Mesendoderm (in vitro differentiated cells): ENCODE data around the gene BHLHA15.

Experiments
- DNase-seq: peaks from one replicate; pipeline ENCODE4 v3.0.0; 2013
- H2AK5ac ChIP-seq: 2 replicates; pipeline ENCODE4 v1.6.1; 2013; ENCODE audit warnings: low read length, inconsistent platforms
- H2BK120ac ChIP-seq: 2 replicates; pipeline ENCODE4 v1.6.1; 2013; ENCODE audit warnings: low read depth, mild to moderate bottlenecking, low read length, moderate library complexity, mixed read lengths
- H2BK15ac ChIP-seq: replicated peaks from 2 replicates; pipeline ENCODE4 v1.6.1; 2013; ENCODE audit warnings: low read depth, mild to moderate bottlenecking, moderate library complexity
- H2BK5ac ChIP-seq: 2 replicates; pipeline ENCODE4 v1.6.1; 2013; ENCODE audit warnings: low read length, inconsistent platforms
- H3K18ac ChIP-seq: 2 replicates; pipeline ENCODE4 v1.6.1; 2013; ENCODE audit warnings: mild to moderate bottlenecking, low read length, mixed read lengths
- H3K23ac ChIP-seq: one replicate; pipeline ENCODE4 v1.6.1; 2013; ENCODE audit warnings: low read length
- H3K27ac ChIP-seq: 2 replicates; pipeline ENCODE4 v1.5.1; 2013; ENCODE audit warnings: low read depth, mild to moderate bottlenecking, inconsistent platforms, low read length, moderate library complexity
- H3K27me3 ChIP-seq: 2 replicates; pipeline ENCODE4 v1.6.1; 2013; ENCODE audit warnings: low read length, control low read depth, mild to moderate bottlenecking, inconsistent platforms; ENCODE audit not compliant: insufficient read depth, poor library complexity
- H3K36me3 ChIP-seq: 2 replicates; pipeline ENCODE4 v1.6.1; 2013; ENCODE audit warnings: low read length, inconsistent platforms; ENCODE audit not compliant: control insufficient read depth, insufficient read depth
- H3K4ac ChIP-seq: one replicate; pipeline ENCODE4 v1.6.1; 2013; ENCODE audit warnings: low read depth, mild to moderate bottlenecking, low read length, moderate library complexity
- H3K4me1 ChIP-seq: 2 replicates; pipeline ENCODE4 v1.6.1; 2013; ENCODE audit warnings: low read depth, low read length, inconsistent platforms; ENCODE audit not compliant: control insufficient read depth
- H3K4me2 ChIP-seq: 2 replicates; pipeline ENCODE4 v1.6.1; 2013; ENCODE audit warnings: low read length
- H3K4me3 ChIP-seq: 2 replicates; pipeline ENCODE4 v1.5.1; 2013; ENCODE audit warnings: mild to moderate bottlenecking, low read length
- H3K56ac ChIP-seq: one replicate; pipeline ENCODE4 v1.6.1; 2013; ENCODE audit warnings: low read length
- H3K79me1 ChIP-seq: 2 replicates; pipeline ENCODE4 v1.6.1; 2013; ENCODE audit warnings: low read length, inconsistent platforms
- H3K79me2 ChIP-seq: 2 replicates; pipeline ENCODE4 v1.6.1; 2013; ENCODE audit warnings: mild to moderate bottlenecking, low read length; ENCODE audit not compliant: control insufficient read depth, insufficient read depth
- H3K9ac ChIP-seq: 2 replicates; pipeline ENCODE4 v1.6.1; 2013; ENCODE audit warnings: low read length, inconsistent platforms
- H4K5ac ChIP-seq: one replicate; pipeline ENCODE4 v1.6.1; 2013; ENCODE audit warnings: low read length
- H4K8ac ChIP-seq: one replicate; pipeline ENCODE4 v1.6.1; 2013; ENCODE audit warnings: low read depth, mild to moderate bottlenecking, control low read depth, low read length, moderate library complexity
- WGBS: extraction: QIAGEN DNeasy Blood & Tissue Kit; methylation state at CpG from one replicate; pipeline ENCODE4 v1.1.7; 2013; ENCODE audit warnings: low lambda C conversion rate, missing lambda C conversion rate; ENCODE audit not compliant: insufficient coverage; ENCODE audit errors: extremely low coverage; 5-methylcytosine and 5-hydroxymethylcytosine counted together

Gene BHLHA15

DNA sequence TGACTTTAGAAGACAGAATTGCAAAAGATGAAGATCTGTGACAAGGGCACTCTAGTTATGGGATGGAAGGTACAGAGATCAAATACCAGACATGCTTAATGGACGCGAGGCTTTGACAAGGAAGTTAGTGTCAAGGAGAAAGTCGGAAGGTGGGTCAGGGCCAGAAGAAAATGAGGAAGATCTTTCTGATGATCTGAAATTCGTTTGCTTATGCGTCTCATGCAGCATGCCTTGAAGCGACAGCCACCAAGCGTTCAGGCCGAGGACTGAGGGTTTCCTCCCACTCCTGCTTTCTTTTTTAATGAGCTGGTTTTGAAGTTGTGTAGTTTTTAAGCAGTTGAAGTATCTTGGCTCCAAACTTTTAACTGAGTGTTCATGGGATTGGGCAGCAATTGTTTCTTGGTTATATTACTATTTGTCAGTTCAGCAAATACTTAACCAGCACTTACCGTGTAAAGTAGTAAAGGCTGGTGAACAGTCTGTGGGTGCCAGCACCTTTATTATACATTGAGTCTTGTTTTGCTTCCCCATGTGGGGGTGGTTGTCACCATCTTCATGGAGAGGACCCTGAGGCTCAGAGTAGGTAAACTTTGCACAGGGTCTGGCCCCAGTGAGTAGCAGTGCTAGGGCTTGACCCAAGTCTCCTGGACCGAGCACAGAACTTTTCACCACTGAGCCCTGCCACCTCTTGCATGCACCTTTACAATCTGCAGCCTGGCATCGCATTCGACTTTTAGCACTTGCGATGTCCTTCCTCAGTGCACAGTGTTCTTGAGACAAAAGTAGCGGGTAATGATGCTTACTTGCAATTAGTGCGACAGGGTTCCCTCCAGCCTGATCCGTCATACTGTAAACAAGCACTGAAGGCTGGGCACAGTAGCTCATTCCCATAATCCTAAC lies 14.3 kb upstream of the BHLHA15 start:
- Histone ChIP-seq H2BK15ac (no peak overlapping the region), H3K4me3 (no peak overlapping the region)
- WGBS: no CpG with 5 or more reads among the region's 16 CpGs

GRCh38 chr7:98199131-98199530 lies 12.1 kb upstream of the BHLHA15 start:
- no peak overlapping the region for H3K56ac ChIP-seq
- H2BK15ac ChIP-seq: no peak overlapping the region
- H2BK120ac ChIP-seq: no peak overlapping the region
- no peaks in the 10 kb centered on the region for H3K79me2 ChIP-seq
- WGBS: no CpG with 5 or more reads among the region's 5 CpGs
- no peak overlapping the region for H3K4me3 ChIP-seq
- H3K4ac ChIP-seq: no peak overlapping the region
- no peaks in the 10 kb centered on the region for H3K27me3 ChIP-seq
- no peak for DNase-seq
- H3K4me1 ChIP-seq: no peaks in the 10 kb centered on the region
- H2AK5ac ChIP-seq: no peak overlapping the region
- no peak overlapping the region for H4K5ac ChIP-seq
- H2BK5ac ChIP-seq: no peak overlapping the region
- no peak overlapping the region for H3K9ac ChIP-seq
- H3K4me2 ChIP-seq: no peak overlapping the region
- no peak overlapping the region for H3K23ac ChIP-seq
- H3K36me3 ChIP-seq: no peaks in the 10 kb centered on the region
- no peak overlapping the region for H3K27ac ChIP-seq
- H3K18ac ChIP-seq: no peak overlapping the region
- no peak overlapping the region for H4K8ac ChIP-seq
- H3K79me1 ChIP-seq: peaks cover 8% of the 10 kb centered on the region

More for the DNA sequence above, 14.3 kb upstream of the BHLHA15 start:
- no peak for DNase-seq
- no peaks in the 10 kb centered on the region for H3K79me2 ChIP-seq
- H4K5ac ChIP-seq: no peak overlapping the region
- H3K27ac ChIP-seq: no peak overlapping the region
- H3K23ac ChIP-seq: no peak overlapping the region
- no peak overlapping the region for H3K4ac ChIP-seq
- H4K8ac ChIP-seq: no peak overlapping the region
- no peaks in the 10 kb centered on the region for H3K36me3 ChIP-seq
- no peak overlapping the region for H3K56ac ChIP-seq
- H2AK5ac ChIP-seq: no peak overlapping the region
- H3K18ac ChIP-seq: no peak overlapping the region
- H2BK5ac ChIP-seq: no peak overlapping the region
- peaks cover 8% of the 10 kb centered on the region for H3K79me1 ChIP-seq
- no peak overlapping the region for H2BK120ac ChIP-seq
- H3K4me2 ChIP-seq: no peak overlapping the region
- no peak overlapping the region for H3K9ac ChIP-seq
- H3K4me1 ChIP-seq: no peaks in the 10 kb centered on the region
- H3K27me3 ChIP-seq: no peaks in the 10 kb centered on the region

DNA sequence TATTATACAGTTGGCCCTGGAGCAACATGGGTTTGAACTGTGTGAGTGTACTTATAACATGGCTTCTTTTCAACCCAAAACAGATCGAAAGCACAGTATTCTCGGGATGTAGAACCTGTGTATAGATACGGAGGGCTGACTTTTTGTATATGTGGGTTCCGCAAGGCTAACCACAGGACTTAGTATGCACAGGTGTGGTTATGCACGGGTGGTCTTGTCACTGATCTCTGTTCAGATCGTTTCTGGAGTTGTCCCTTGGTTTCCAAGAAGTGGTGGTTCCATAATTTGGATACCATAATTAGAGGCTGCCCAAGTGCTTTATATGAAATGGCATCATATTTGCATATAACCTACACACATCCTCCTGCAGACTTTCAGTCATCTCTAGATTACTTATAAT lies 10.9 kb upstream of the BHLHA15 start:
- H3K4me2 ChIP-seq: no peak overlapping the region
- peaks cover 8% of the 10 kb centered on the region for H3K79me1 ChIP-seq
- WGBS: no CpG with 5 or more reads among the region's 6 CpGs

GRCh38 chr7:98202367-98203195 lies 8.7 kb upstream of the BHLHA15 start:
- Histone ChIP-seq H3K23ac (no peak overlapping the region), H3K9ac (no peak overlapping the region), H3K4ac (no peak overlapping the region), H2BK120ac (no peak overlapping the region), H3K79me1 (peaks cover 4% of the 10 kb centered on the region), H2BK5ac (no peak overlapping the region), H4K8ac (no peak overlapping the region), H3K18ac (no peak overlapping the region), H3K27me3 (no peaks in the 10 kb centered on the region), H4K5ac (no peak overlapping the region), H3K79me2 (no peaks in the 10 kb centered on the region), H3K56ac (no peak overlapping the region), H3K36me3 (no peaks in the 10 kb centered on the region), H2AK5ac (no peak overlapping the region), H2BK15ac (no peak overlapping the region), H3K4me3 (no peak overlapping the region), H3K4me1 (no peaks in the 10 kb centered on the region), H3K4me2 (no peak overlapping the region), H3K27ac (no peak overlapping the region)
- DNase-seq: no peak
- no CpG with 5 or more reads among the region's 15 CpGs for WGBS

More for the DNA sequence above, 10.9 kb upstream of the BHLHA15 start:
- Histone ChIP-seq H3K27ac (no peak overlapping the region), H3K79me2 (no peaks in the 10 kb centered on the region), H3K27me3 (no peaks in the 10 kb centered on the region), H3K18ac (no peak overlapping the region), H2BK120ac (no peak overlapping the region), H3K4me3 (no peak overlapping the region), H3K4me1 (no peaks in the 10 kb centered on the region), H2BK15ac (no peak overlapping the region), H2AK5ac (no peak overlapping the region), H3K9ac (no peak overlapping the region), H2BK5ac (no peak overlapping the region), H4K8ac (no peak overlapping the region), H4K5ac (no peak overlapping the region), H3K4ac (no peak overlapping the region), H3K23ac (no peak overlapping the region), H3K36me3 (no peaks in the 10 kb centered on the region), H3K56ac (no peak overlapping the region)
- DNase-seq: no peak

DNA sequence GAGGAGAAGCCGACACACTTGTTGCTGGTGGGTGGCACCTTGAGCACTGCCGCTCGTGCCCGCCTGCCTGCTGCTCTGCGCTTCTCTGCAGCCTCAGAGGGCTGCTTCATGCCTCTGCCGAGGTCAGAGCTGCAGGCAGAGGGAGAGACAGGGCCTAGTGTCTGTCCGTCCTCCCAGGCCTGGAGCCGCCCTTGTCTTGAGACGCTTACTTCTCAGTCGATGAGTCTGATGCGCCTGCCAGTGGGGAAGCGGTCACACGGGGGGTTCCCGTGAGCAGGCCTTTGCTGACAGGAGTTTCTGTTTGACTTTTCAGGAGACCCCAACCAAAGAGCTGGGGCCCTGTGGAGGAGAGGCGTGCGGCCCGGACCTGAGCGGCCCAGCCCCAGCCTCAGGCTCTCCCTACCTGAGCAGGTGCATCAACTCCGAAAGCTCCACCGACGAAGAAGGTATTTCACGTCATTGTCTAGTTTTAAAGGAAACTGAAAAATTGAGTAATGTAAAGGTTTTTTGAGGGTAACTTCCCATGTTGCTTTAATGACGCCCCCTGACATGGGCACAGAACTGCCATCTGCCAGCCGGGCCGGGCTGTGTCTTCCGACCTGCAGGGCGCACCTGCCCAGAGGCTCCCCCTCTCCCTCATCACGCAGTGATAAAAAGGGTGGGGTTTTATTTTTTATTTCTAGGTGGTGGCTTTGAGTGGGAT lies 7.8 kb upstream of the BHLHA15 start:
- H3K4me3 ChIP-seq: no peak overlapping the region
- no peaks in the 10 kb centered on the region for H3K4me1 ChIP-seq
- H3K4ac ChIP-seq: no peak overlapping the region
- H3K79me2 ChIP-seq: no peaks in the 10 kb centered on the region
- H2BK120ac ChIP-seq: no peak overlapping the region
- H3K79me1 ChIP-seq: peaks cover 4% of the 10 kb centered on the region
- H2BK5ac ChIP-seq: no peak overlapping the region
- no peak overlapping the region for H2AK5ac ChIP-seq
- no peak overlapping the region for H3K4me2 ChIP-seq
- no peak overlapping the region for H3K56ac ChIP-seq
- no peak overlapping the region for H3K27ac ChIP-seq
- H3K9ac ChIP-seq: no peak overlapping the region
- H3K18ac ChIP-seq: no peak overlapping the region
- no peak overlapping the region for H3K23ac ChIP-seq
- H3K27me3 ChIP-seq: no peaks in the 10 kb centered on the region
- H4K8ac ChIP-seq: no peak overlapping the region
- H4K5ac ChIP-seq: no peak overlapping the region
- no peak for DNase-seq
- no peaks in the 10 kb centered on the region for H3K36me3 ChIP-seq
- no peak overlapping the region for H2BK15ac ChIP-seq
- no CpG with 5 or more reads among the region's 28 CpGs for WGBS
